HK-2 (cell line): Measurements from ENCODE around the gene RUNX1.
A peak's percentile ranks its signal among the peaks of the same experiment; 100 is the strongest.

Experiments
- DNase-seq: peaks from one replicate; pipeline ENCODE4 v3.0.0-alpha.2; 2018; ENCODE audit not compliant: unreplicated experiment

The RUNX1 gene

DNA sequence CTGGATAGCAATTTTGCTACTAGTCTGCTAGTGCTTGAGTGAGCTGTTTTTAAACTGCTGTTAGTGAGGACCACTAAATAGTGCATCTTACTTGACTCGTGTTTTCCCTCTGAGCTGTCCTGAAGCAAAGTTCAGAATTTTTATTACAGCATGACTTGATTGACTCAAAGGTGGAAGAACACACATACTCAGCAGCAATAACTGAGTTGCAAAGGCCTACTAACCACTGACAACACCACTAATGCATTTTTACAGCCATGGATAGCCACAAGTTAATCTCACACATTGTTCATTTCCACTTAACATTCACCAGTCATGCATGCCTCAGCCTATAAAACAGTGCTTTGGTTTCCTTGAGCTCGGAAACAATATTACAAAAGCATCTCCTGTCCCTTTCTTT, 148.7 kb downstream of the RUNX1 start:
- no peak for DNase-seq

DNA sequence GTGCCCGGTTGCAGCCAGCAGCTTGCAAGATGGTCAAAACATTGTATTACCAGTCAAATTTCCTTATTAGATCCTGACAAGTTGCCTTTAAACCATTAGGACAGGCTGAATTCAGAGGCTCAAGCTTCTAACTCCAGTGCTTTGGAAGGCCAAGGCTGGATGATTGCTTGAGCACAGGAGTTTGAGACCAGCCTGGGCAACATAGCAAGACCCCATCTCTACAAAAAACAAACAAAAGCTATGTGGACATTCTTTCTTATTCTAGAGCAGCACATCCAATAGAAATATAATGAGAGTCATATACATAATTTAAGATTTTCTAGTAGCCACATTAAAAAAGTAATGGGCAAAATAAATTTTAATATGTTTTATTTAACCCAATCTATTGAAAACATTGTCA, 149.3 kb downstream of the RUNX1 start:
- no peak for DNase-seq

DNA sequence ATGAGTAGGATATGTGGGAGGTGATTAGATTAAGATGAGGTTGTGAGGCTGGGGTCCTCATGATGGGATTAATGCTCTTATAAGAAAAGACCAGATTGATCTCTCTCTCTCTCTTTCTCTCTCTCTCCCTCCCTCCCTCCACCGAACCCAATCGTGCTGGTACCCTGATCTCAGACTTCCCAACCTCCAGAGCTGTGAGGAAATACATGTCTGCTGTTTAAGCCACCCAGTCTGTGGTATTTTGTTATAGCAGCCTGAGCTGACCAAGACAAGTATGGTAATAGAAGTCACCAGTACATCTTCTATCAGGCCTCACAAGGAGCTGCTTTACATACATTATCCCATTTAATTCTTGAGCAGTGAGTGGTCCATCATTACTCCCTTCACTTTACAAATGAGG, 149.8 kb downstream of the RUNX1 start:
- no peak for DNase-seq

DNA sequence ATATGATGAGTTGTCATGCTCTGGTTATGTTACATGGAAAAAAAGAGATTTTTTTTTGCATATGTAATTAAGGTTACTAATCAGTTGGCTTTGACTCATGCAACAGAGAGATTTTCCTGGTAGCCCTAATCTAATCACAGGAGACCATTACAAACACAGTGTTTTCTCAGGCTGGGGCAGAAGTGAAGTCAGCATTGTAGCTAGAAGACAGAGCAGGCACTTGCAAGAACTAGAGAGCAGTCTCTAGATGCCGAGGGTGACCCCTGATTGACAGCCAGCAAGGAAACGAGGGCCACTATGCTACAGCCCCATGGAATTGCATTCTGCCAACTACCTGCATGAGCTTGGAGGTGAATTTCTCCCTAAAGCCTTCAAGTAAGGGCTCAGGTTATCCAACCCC, 151.3 kb downstream of the RUNX1 start:
- no peak for DNase-seq

DNA sequence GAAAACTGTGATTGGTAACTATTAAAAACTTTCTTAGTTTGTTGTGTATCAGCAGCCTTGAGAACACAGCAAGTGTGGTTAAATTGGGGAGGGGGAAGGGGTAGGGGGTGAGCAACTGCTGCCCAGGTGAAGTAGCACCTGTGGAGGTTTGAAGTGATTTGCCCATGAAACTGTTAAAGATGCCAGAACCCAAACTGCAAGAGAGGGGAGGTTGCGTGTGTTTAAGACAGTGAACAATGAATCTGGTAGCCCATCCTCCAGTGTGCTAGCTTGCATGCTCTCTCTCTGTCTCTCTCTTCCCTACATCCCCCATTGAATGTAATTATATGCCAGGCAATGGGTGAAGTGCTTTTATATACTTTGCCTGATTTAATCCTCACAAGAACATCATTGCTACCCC, 154.7 kb downstream of the RUNX1 start:
- DNase-seq: no peak

DNA sequence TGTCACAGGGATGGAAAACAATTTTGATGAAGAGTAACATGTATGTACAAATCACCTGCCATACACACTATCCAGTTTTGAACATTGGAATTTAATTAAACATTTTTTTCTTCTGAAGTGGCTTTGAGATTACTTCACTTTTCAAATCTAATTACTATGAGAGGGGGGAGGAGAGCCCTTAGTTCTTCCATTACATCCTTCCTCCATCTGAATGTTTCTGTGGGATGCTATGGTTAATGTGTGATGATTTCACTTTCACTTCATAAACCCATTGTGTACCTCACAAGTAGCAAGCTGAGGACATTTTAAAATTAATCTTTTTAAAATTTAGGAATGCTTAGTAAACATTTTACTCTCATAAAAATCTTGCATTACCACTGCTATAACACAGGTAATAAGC, 156.9 kb downstream of the RUNX1 start:
- no peak for DNase-seq

DNA sequence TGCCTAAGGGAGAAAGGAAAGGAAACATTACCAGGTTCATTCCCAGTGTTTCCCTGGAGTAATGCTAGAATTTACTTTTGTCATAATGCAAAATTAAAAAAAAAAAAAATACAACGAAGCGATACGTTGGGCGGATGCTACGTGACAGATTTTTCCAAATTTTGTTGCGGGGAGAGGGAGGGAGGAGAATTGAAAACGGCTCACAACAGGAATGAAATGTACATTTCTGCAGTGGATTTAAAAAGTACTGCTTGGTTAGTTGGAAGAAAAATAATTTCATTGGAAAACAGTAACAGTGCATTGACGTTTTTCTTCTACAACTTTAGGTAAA, 157.5 kb downstream of the RUNX1 start:
- no peak for DNase-seq

DNA sequence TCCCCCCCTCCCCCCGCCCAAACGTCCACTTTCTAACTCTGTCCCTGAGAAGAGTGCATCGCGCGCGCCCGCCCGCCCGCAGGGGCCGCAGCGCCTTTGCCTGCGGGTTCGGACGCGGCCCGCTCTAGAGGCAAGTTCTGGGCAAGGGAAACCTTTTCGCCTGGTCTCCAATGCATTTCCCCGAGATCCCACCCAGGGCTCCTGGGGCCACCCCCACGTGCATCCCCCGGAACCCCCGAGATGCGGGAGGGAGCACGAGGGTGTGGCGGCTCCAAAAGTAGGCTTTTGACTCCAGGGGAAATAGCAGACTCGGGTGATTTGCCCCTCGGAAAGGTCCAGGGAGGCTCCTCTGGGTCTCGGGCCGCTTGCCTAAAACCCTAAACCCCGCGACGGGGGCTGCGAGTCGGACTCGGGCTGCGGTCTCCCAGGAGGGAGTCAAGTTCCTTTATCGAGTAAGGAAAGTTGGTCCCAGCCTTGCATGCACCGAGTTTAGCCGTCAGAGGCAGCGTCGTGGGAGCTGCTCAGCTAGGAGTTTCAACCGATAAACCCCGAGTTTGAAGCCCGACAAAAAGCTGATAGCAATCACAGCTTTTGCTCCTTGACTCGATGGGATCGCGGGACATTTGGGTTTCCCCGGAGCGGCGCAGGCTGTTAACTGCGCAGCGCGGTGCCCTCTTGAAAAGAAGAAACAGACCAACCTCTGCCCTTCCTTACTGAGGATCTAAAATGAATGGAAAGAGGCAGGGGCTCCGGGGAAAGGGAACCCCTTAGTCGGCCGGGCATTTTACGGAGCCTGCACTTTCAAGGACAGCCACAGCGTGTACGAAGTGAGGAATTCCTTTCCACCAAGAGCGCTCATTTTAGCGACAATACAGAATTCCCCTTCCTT, 158.1 kb downstream of the RUNX1 start:
- no peak for DNase-seq

DNA sequence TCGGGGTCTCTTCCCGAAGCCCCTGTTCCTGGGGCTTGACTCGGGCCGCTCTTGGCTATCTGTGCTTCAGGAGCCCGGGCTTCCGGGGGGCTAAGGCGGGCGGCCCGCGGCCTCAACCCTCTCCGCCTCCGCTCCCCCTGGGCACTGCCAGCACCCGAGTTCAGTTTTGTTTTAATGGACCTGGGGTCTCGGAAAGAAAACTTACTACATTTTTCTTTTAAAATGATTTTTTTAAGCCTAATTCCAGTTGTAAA, 158.7 kb downstream of the RUNX1 start:
- no peak for DNase-seq

DNA sequence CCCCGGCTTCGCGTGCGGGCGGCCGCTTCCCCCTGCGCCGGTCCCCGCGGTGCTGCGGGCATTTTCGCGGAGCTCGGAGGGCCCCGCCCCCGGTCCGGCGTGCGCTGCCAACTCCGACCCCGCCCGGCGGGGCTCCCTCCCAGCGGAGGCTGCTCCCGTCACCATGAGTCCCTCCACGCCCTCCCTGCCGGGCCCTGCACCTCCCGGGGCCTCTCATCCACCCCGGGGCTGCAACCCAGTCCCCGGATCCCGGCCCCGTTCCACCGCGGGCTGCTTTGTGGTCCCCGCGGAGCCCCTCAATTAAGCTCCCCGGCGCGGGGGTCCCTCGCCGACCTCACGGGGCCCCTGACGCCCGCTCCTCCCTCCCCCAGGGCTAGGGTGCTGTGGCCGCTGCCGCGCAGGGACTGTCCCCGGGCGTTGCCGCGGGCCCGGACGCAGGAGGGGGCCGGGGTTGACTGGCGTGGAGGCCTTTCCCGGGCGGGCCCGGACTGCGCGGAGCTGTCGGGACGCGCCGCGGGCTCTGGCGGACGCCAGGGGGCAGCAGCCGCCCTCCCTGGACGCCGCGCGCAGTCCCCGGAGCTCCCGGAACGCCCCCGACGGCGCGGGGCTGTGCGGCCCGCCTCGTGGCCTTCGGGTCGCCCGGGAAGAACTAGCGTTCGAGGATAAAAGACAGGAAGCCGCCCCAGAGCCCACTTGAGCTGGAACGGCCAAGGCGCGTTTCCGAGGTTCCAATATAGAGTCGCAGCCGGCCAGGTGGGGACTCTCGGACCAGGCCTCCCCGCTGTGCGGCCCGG, 159.2 kb downstream of the RUNX1 start:
- peak; percentile 71 for DNase-seq

DNA sequence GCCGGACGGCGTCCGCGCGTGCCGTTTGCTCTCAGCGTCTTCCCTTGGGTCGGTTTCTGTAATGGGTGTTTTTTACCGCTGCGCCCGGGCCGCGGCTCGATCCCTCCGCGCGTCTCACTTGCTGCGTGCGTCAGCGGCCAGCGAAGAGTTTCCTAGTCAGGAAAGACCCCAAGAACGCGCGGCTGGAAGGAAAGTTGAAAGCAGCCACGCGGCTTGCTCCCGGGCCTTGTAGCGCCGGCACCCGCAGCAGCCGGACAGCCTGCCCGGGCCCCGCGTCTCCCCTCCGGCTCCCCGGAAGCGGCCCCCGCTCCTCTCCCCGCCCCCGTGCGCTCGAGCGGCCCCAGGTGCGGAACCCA, 159.8 kb downstream of the RUNX1 start:
- peak; percentile 55 for DNase-seq

DNA sequence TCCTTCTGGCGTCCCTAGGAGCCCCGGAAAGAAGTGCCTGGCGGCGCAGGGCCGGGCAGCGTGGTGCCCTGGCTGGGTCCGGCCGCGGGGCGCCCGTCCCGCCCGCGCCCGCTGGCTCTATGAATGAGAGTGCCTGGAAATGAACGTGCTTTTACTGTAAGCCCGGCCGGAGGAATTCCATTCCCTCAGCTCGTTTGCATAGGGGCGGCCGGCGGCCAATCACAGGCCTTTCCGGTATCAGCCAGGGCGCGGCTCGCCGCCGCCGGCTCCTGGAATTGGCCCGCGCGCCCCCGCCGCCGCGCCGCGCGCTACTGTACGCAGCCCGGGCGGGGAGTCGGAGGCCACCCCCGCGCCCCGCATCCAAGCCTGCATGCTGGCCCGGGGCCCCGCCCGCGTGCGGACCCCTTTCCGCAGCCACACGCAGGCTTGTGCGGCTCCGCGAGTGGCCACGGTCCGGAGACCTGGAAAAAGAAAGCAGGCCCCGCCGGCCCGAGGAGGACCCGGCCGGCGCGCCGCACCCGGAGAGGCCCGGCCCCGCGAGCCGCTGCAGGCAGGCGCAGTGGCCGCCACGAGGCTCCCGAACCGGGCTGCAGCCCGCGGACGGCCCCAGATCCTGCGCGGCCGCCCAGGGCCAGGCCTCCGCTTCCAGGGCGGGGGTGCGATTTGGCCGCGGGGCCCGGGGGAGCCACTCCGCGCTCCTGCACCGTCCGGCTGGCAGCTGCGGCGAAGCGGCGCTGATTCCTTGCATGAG, 160.4 kb downstream of the RUNX1 start:
- DNase-seq: peak; percentile 89

DNA sequence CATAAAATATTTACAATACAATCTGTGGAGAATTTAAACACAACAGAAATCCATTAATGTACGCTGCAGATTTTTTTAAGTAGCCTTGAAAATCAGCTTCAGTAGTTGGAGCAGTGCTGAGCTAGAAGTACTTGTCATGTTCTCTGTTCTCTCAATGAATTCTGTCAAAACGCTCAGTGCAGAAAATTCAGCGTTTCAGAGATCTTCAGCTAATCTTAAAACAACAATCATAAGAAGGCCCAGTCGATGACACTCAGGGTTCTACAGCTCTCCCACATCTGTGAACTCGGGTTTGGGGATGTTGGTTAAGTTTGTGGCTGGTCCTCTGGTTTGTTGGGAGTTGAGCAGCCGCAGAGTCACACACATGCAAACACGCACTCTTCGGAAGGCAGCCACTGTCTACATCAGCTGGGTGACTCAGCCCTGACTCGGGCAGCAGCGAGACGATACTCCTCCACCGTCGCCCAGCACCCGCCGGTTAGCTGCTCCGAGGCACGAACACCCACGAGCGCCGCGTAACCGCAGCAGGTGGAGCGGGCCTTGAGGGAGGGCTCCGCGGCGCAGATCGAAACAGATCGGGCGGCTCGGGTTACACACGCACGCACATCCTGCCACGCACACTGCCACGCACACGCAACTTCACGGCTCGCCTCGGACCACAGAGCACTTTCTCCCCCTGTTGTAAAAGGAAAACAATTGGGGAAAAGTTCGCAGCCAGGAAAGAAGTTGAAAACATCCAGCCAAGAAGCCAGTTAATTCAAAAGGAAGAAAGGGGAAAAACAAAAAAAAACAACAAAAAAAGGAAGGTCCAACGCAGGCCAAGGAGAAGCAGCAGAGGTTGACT, 161.2 kb downstream of the RUNX1 start:
- peak; percentile 83 for DNase-seq

DNA sequence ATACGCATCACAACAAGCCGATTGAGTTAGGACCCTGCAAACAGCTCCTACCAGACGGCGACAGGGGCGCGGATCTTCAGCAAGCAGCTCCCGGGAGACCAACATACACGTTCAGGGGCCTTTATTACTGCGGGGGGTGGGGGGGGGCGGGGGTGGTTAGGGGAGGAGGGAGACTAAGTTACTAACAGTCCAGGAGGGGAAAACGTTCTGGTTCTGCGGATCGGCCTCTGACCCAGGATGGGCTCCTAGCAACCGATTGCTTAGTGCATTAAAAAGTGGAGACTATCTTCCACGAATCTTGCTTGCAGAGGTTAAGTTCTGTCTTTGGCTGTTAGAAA, 162.0 kb downstream of the RUNX1 start:
- no peak for DNase-seq

DNA sequence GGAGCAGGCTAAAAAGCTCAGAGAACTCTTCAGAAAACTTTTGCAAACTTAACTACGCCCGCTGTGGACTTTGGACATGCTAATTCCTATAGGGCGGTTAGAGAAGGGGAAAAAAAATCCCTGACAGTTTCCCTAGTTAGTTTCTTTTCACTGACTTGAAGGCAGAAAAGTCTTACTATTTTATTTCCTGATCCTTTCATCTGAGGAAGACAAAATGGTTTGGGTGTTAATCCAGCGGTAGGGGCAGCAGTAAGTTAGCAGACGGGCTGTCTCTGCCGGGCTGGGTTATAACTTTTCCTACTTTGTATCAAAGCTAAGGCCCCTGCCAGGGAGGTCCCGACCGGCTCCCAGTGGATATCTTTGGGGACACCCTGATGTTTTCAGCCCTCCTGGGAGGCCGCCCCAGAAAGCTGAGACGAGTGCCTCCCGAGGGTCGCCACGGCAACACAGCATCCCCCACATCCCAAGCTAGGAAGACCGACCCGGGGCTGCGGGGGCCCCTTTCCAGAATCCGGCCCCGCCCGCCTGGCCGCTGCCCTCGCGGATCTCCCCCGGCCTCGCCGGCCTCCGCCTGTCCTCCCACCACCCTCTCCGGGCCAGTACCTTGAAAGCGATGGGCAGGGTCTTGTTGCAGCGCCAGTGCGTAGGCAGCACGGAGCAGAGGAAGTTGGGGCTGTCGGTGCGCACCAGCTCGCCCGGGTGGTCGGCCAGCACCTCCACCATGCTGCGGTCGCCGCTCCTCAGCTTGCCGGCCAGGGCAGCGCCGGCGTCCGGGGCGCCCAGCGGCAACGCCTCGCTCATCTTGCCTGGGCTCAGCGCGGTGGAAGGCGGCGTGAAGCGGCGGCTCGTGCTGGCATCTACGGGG, 162.6 kb downstream of the RUNX1 start:
- DNase-seq: peak; percentile 37

DNA sequence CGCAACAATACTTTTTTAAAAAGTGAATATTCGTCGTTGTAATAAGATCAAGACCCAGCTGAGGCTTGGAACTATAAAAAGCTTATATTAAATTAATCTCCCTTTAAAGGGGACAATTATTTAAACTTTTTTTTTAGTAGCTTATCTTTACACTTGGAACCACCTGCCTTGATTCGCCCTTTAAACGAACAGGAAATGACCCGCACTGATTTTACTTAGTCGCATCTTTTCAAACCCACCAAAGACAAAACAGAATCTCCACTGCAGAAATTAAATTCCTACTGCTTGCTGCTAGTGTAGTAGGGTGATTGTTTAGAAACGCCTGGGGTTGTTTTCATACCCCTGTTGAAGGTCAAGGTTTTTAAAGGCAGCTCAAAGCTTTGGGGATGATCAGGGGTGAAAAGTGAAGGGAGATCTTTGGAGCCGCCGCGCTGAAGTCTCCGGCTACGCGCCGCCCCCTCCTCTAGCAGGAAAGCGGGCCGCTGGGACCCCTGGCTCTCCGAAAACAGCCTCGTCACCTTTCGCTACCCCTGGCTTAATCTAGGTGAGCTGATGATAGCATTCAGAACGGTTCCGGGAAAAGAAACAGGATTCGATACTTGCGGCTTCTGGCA, 163.4 kb downstream of the RUNX1 start:
- DNase-seq: peak; percentile 14

DNA sequence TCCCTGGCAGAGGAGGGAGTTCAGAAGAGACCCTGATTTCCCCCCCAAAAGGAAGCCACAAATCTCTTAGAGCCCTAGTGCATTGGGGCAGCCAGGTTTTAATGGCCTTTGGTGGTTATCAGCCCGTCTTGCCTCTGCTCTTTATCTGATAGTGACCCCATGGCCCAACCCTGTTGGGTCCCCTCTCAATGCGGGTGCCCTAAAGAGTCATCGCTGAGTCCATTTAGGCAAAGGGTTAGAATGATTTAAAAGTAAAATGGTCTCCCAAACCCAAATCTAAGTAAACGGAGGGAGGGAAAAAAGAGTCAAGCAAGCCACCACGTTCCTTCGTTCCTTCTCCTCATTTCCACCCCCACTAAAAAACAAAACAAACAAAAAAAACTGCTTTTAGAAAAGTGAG, 164.0 kb downstream of the RUNX1 start:
- no peak for DNase-seq

DNA sequence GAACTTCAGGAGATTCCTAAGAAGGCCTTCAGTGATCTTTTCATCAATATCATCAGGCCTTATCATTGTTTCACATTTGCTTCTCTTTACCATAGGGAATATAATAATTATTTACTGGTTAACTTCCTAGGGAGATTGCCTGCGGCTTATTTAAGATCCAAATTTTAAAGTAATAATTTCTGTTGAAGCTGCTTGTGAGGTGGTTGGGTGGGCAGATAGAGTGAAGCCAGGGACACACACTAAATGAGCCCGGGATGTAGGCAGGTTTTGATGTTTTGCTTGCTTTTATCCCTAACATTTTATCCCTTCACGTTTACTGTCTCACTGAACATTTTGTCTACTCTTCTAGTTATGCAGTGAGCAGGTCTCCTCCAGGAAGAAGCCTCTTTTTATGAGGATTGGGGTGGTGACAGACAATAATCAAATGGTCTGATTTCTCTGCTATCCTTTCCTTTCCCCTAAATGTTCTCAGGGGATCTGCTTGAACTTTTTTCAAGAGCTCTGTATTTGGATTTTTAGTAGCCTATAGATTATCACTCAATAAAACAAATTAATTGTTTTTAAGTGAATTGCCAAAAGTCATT, 164.7 kb downstream of the RUNX1 start:
- no peak for DNase-seq

DNA sequence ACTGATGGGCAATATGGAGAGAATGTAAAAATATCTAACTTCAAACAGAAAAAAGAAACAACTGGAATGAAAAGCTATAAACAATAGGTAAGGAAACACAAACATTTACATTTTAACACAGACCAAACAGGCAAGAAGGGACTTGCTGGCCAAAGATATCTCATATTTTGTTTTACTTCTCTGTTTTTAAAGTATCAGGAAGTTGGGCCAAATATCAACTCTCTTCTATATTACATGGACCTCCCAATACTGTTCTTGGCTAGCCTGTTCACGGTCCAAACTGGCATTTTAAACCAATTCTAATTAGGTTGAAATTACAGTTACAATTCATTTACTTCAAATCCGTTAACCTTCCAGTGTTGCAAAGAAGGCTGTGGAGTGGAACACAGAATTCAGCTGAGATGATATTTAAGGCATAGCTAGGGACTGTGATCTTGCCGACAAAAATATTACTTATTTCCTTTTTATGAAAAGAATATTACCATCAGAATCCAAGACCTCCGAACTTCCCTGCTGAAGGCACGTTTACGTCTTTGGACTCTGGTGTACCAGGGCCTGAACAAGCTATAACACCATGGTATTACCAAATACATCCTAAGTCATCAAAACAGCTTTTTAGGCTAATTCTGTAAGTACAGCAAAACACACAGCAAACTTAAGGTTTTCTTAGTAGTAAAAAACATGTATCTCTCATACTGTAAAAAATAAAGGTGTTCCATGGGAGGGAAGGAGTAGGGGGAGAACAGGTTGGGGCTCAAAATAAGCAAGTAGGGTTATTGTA, 165.4 kb downstream of the RUNX1 start:
- no peak for DNase-seq

DNA sequence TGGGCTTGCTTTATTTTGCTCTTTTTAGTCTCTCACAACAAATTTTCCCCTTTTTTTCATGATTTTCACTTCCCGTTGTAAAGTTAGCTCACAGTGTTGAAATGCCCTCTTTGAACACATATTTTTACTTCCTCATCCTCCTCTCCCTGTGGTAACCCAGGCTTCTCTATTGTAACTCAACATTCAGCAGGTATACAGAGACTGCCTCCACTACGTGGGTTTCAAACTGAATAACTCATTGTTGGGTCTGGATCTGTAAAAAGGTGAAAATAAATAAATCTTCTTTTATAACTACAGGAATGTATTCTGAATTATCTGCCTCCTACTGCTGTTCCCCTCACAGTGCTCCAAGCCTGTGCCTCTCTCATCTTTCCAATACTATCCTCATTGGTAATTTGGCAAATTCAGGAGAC, 166.4 kb downstream of the RUNX1 start:
- no peak for DNase-seq
